ENCODE data around the gene TRPM8.

DNA sequence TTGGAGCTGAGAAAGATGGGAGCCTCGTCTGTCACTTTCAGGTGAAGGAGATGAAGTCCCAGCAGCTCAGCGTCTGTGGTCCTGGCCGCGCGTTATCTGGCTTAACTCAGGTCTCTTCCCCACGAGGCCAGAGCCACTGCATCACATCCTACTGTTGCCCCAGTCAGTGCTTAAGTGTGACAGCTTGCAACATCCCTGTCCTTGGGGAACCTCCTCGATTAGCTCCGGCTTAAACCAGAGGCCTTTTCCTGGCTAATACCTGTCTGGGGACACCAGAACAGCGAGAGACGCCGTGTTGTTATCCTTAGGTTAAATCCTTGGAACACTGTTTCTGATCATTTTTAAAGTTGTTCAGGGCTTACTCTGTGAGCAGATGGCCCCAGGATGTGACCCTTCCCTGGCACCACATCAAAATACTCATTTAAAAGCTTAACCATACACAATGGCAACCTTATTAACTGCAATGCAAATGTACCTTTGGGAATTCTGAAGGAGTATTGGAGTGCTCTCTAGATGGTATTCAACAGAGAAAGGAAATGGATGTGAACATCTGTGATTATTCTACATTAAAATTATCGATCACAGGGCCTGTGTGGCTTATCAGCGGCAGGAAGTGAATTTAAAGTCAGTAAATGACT is 72.2 kb downstream of the TRPM8 start:
- TF ChIP-seq, protein P1, sequence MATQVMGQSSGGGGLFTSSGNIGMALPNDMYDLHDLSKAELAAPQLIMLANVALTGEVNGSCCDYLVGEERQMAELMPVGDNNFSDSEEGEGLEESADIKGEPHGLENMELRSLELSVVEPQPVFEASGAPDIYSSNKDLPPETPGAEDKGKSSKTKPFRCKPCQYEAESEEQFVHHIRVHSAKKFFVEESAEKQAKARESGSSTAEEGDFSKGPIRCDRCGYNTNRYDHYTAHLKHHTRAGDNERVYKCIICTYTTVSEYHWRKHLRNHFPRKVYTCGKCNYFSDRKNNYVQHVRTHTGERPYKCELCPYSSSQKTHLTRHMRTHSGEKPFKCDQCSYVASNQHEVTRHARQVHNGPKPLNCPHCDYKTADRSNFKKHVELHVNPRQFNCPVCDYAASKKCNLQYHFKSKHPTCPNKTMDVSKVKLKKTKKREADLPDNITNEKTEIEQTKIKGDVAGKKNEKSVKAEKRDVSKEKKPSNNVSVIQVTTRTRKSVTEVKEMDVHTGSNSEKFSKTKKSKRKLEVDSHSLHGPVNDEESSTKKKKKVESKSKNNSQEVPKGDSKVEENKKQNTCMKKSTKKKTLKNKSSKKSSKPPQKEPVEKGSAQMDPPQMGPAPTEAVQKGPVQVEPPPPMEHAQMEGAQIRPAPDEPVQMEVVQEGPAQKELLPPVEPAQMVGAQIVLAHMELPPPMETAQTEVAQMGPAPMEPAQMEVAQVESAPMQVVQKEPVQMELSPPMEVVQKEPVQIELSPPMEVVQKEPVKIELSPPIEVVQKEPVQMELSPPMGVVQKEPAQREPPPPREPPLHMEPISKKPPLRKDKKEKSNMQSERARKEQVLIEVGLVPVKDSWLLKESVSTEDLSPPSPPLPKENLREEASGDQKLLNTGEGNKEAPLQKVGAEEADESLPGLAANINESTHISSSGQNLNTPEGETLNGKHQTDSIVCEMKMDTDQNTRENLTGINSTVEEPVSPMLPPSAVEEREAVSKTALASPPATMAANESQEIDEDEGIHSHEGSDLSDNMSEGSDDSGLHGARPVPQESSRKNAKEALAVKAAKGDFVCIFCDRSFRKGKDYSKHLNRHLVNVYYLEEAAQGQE (IDR thresholded peaks at IDR 0.05; ENCODE audit: insufficient read depth in 1 of 2, low read depth in 2 of 2, low read length in 2 of 2), result no peak
- no peak for TF ChIP-seq POLR2AphosphoS5 (IDR thresholded peaks at IDR 0.05; ENCODE audit: low read depth, low read length)
- TF ChIP-seq TAF1 (IDR thresholded peaks at IDR 0.05; ENCODE audit: borderline replicate concordance, insufficient read depth, low read length), result no peak
- no peak for TF ChIP-seq SIN3A (IDR thresholded peaks at IDR 0.05; ENCODE audit: borderline replicate concordance, insufficient read depth, low read length)

All from PFSK-1 (cell line).